Esophagus (tissue), 2 donors: ENCODE measurements around the gene SRGAP2. TPM values are rescaled to one million over a fixed set of nuclear protein-coding genes. Genes with fewer than 3 reads are reported as not detected.
"Not testable (repeated sequence)": the region's sequence is repeated elsewhere in the genome, so short reads cannot be mapped to it uniquely, and the experiment has no call there.

ENCODE experiments used
- H3K27ac ChIP-seq, 2 donors: one replicate each; pipeline ENCODE4 v1.5.1; 2013; ENCODE audit warnings: low read depth in 2 of 2, mild to moderate bottlenecking in 2 of 2, inconsistent platforms in 1 of 2, low read length in 1 of 2, moderate library complexity in 1 of 2
- H3K27me3 ChIP-seq, 2 donors: one replicate each; pipeline ENCODE4 v1.6.1; 2013; ENCODE audit warnings: low read length in 2 of 2, control low read depth in 1 of 2, mild to moderate bottlenecking in 1 of 2; ENCODE audit not compliant: insufficient read depth in 2 of 2, control insufficient read depth in 1 of 2
- H3K36me3 ChIP-seq, 2 donors: one replicate each; pipeline ENCODE4 v1.6.1; 2013; ENCODE audit warnings: low read length in 1 of 2; ENCODE audit not compliant: control insufficient read depth in 2 of 2, insufficient read depth in 2 of 2
- H3K4me1 ChIP-seq, 2 donors: one replicate each; pipeline ENCODE4 v1.6.1; 2013; ENCODE audit warnings: low read length in 1 of 2; ENCODE audit not compliant: control insufficient read depth in 2 of 2, insufficient read depth in 2 of 2
- H3K4me3 ChIP-seq, 2 donors: one replicate each; pipeline ENCODE4 v1.5.1; 2013; ENCODE audit warnings: low read length in 2 of 2, mild to moderate bottlenecking in 2 of 2, low read depth in 1 of 2, moderate library complexity in 1 of 2
- H3K9me3 ChIP-seq, 2 donors: one replicate each; pipeline ENCODE4 v1.6.1; 2013; ENCODE audit warnings: mild to moderate bottlenecking in 2 of 2, low read depth in 1 of 2, low read length in 1 of 2, moderate library complexity in 1 of 2; ENCODE audit not compliant: control insufficient read depth in 2 of 2, insufficient read depth in 1 of 2
- WGBS, 2 donors: extraction: QIAGEN DNeasy Blood & Tissue Kit; methylation state at CpG; one replicate each; pipeline ENCODE4 v1.1.7; 2013; 5-methylcytosine and 5-hydroxymethylcytosine counted together
- polyA plus RNA-seq, 2 donors: library from polyadenylated mRNA; stranded (reverse); fragments of 200-250 nt; gene quantifications; one replicate each; pipeline ENCODE4 v1.2.3, GENCODE V29; 2013
- donor health status: healthy with polysubstance abuse.
- donor health status: Bipolar disorder and iron deficiency.

Gene SRGAP2
- polyA plus RNA-seq, 2 donors, result 6.6 to 9.7 TPM

DNA sequence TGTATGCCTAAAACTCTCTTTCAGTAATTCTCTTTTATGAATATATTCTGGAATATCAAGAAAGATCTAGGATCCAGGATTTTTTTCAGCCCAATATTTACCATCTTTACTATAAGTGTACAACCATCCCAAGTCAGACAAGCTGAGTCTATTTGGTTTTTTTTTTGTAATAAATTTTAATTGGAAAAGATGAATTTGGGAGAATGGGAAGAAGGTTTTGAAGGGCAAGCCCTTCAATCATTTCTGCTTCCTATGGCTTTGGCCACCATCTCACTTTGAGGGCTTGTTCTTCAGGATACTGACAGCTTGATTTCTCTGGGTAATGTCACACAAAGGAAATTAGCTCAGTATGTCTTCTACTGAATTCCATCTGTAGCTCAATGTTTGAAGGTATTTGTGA, 23.7 kb upstream of the SRGAP2 start:
- H3K4me3 ChIP-seq, H3K4me1 ChIP-seq, H3K9me3 ChIP-seq: not testable (repeated sequence)

DNA sequence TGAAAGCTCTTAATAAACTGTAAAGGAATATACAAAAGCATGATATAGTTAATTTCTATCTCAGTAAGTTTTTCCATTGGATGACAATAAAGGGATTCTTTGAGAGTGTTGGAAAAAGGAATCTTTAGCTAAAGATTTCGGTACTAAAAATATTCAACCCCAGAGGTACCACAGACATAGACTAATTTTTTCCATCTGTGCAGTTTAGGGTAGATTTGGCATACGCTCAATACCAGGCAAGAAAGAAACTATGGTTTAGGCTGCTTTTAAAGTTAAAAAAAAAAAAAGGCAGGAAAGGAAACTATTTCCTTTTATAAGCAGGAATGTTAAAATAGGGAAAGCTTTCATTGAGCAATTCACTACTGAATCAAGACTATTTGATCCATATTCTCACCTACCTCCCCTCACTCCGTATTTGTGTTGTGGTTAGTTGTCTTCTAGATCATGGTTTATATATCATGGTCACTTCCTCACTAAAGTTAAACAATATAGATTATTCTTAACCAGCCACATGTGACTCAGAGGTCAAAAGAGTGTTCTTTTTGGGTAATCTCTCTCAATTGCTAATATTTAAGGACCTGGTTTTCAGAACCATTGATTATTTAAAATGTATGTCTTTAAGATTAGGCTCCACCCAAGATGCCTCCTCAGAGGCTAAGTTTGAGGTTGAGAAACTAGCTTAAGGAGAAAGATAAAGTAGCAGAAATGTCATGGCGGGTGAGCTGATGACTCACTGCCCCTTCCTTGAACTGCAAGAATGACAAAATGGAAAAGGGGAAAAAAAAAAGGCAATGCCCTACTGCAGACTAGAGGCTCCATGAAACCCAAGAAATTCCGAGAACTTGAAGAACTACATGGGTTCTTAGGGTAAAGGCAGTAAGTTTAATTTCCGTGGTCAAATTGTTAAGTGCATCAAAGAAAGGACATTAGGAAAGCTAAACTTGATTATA, 20.7 kb upstream of the SRGAP2 start:
- H3K9me3 ChIP-seq, H3K4me3 ChIP-seq, H3K4me1 ChIP-seq, H3K27me3 ChIP-seq, H3K27ac ChIP-seq, H3K36me3 ChIP-seq: not testable (repeated sequence)
- 70 to 82% methylated on average over 3 to 5 of the region's 6 CpGs for WGBS, 2 donors

More for the DNA sequence above, 23.7 kb upstream of the SRGAP2 start:
- not testable (repeated sequence) for H3K27ac ChIP-seq, H3K36me3 ChIP-seq, H3K27me3 ChIP-seq

DNA sequence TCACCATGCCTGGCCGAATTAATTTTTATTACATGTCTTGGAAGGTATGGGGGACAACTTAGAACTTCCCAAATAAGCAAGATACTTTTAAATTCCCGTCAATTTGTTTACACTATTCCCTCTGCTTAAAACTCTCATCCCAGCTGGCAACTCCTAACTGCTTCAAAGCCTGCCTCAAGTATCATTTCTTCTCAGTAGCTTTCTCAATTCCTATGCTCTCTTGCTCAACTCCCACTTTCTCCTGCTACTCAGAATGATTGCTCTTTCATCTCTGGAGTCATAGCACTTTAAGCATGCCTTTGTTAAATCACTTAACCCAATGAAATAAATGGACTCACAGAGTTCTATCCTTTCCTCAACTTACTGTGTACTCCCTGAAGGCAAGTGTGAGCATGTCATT, 19.6 kb upstream of the SRGAP2 start:
- not testable (repeated sequence) for H3K9me3 ChIP-seq, H3K27me3 ChIP-seq, H3K4me3 ChIP-seq, H3K4me1 ChIP-seq, H3K36me3 ChIP-seq, H3K27ac ChIP-seq
- WGBS, 2 donors, result 50 to 55% methylated on average over 1 of the region's 2 CpGs

DNA sequence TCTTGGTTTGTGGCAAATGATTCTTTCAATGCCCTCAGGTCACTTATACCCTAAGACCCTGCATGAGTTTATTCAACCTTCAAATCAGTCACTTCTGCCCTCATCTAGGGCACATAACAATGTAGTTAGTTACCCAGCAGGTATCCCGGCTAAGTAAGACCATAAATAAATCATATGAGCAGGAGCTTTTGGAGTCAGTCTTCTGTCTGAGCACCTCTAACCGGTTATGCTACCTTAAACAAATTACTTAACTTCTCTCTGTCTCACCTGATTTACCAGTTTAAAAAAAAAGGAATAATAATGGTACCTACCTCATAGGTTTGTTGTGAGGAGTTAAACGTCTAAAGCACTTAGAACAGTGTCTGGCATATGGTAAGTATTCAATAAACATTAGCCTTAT, 17.6 kb upstream of the SRGAP2 start:
- WGBS, 2 donors, result no CpG with 5 or more reads among the region's 3 CpGs
- H3K36me3 ChIP-seq, H3K27me3 ChIP-seq, H3K9me3 ChIP-seq, H3K4me1 ChIP-seq, H3K4me3 ChIP-seq, H3K27ac ChIP-seq: not testable (repeated sequence)

DNA sequence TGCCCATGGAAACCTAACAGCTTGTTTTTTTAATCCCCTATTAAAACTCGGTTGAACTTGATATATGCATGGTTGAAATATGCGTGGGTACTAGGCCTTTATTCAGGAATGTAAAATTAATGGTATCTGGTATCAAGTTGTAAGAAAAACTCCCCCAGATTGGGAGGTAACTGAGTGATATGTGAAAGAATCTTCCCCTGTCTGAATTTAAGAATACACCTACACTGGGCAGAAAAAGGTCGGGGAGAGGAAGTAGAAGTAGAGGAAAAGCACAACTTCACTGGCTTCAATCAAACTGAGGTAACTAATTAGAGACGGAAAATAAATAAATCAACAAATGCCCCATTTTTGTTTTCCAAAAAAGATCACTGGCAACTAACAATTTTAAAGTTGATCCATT, 16.5 kb upstream of the SRGAP2 start:
- not testable (repeated sequence) for H3K9me3 ChIP-seq, H3K27ac ChIP-seq, H3K36me3 ChIP-seq, H3K27me3 ChIP-seq, H3K4me3 ChIP-seq, H3K4me1 ChIP-seq
- WGBS, 2 donors, result 88 to 100% methylated on average over 2 of the region's 4 CpGs

DNA sequence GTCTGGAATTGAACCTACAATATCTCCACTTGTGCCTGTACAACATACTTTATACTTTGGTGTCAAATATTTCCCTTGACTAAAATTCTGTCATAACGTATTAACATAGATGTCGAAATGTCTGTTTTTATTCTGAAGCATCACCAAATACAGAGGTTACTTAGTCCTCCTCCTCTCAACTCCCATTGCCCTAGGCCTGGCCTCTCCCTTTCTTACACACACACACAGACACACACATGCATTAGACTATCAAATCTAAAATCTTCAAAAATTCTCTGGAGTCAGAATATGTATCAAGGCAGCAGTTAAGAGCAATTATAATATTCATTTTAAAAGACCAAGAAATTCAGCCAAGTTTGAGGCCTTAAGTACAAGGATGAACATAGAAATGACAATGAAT, 8.2 kb upstream of the SRGAP2 start:
- H3K36me3 ChIP-seq, H3K4me1 ChIP-seq, H3K9me3 ChIP-seq, H3K4me3 ChIP-seq, H3K27ac ChIP-seq, H3K27me3 ChIP-seq: not testable (repeated sequence)
- no CpG with 5 or more reads among the region's 2 CpGs for WGBS, 2 donors

DNA sequence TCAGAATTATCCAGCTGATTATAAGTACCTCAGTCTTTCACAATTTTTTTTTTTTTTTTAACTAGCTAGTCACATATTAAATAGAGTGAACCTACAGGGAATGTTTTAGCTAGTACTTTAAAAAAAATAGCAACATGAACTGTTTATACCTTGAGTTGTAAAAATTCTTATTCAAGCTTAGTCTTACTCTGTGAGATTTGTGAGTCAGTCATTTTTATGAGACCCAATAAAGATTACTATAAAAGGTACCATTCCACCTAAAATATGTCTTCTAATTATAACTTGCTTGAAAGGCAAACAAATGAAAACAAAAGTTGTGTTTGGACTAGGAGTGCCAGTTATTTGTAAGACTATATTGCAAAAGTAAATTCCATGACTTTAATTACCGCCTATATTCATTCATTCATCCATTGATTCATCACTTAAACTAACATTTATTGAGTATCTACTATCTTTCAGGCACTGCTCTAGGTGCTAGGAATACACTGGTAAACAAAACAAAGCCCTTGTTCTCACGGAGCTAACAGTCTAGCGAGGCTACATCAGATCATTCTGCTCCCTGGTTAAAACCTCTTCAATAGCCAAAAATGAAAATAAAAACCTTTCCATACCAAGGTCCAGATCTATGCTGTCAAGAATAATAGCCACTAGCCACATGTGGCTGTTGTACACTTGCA, 6.5 kb upstream of the SRGAP2 start:
- H3K27ac ChIP-seq, H3K4me1 ChIP-seq, H3K4me3 ChIP-seq, H3K9me3 ChIP-seq, H3K36me3 ChIP-seq, H3K27me3 ChIP-seq: not testable (repeated sequence)
- 86 to 87% methylated on average over 2 of the region's 3 CpGs for WGBS, 2 donors

DNA sequence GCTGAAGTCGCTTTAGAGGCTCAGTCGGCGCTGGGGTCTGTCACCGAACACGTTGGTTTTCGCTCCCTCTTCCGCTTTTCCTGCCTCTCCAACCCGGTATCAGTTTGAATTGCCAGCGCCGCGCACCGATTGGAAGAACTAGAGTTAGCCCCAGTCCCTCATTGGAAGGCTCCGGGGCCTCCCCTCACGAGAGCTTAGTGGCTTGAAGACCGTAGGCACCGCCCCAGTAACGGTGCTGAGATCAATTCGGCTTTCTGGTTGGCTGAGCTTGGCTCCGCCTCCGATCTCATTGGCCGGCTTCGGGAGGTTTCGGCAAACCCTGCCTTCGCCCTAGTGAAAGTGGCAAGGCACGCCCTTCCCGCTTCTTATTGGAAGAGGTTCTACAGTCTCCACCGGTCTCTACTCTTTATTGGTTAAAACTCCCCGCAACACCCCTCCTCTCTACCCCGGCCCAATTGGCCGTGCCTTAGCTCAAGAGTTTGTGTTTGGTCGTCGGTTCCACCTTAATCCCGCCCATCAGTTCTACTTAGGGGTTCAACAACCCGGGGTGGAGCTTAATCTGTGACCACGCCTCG, 465 bp upstream of the SRGAP2 start, which contains the start of gene FAM72A:
TSS of gene FAM72A (minus strand) at position 51 of the 575 bp plus-strand sequence. CDS start 814 bp downstream, outside the sequence.
- not testable (repeated sequence) for H3K9me3 ChIP-seq, H3K27me3 ChIP-seq, H3K36me3 ChIP-seq, H3K4me1 ChIP-seq
- H3K27ac ChIP-seq, result peak within 1 kb of the TSS; percentile 70 to 82
- 0% methylated on average over 18 to 22 of the region's 36 CpGs for WGBS, 2 donors
- peak within 1 kb of the TSS; percentile 45 to 52 for H3K4me3 ChIP-seq

DNA sequence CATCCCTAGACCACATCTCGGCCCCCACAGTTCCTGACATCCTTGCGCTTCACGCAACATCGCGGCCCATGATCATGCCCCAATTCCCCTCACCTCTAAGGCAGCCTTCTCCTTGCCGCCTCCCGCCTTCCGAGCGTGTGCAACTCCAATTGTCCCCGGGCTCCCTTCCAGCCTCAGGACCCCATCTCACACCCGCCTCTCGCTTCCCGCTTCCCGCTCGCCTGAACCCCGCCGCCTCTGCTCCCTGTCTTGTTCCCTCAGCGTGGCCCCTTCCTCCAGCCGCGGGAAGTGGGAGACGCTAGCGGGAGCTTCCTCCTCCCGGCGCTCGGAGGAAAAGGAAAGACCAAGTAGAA, 794 bp downstream of the SRGAP2 start:
- H3K4me1 ChIP-seq, H3K36me3 ChIP-seq, H3K27me3 ChIP-seq, H3K9me3 ChIP-seq: not testable (repeated sequence)
- Histone ChIP-seq H3K27ac (peak overlapping the region in 1 of 2 donors; percentile 59), H3K4me3 (peak overlapping the region; percentile 28 to 45)
- 0% methylated on average over 1 of the region's 25 CpGs; no CpG with 5 or more reads in 1 of the 2 donors for WGBS, 2 donors
